NCI-H1105 treated with DMSO at 0.1 percent for 48 hours (cell line): ENCODE measurements around the gene PGRMC1.
"Not testable (repeated sequence)": the region's sequence is repeated elsewhere in the genome, so short reads cannot be mapped to it uniquely, and the experiment has no call there.

ENCODE experiments used
- DNase-seq: peaks from one replicate; lab custom pipeline; 2025; lab: John Stamatoyannopoulos, UW

Gene PGRMC1

DNA sequence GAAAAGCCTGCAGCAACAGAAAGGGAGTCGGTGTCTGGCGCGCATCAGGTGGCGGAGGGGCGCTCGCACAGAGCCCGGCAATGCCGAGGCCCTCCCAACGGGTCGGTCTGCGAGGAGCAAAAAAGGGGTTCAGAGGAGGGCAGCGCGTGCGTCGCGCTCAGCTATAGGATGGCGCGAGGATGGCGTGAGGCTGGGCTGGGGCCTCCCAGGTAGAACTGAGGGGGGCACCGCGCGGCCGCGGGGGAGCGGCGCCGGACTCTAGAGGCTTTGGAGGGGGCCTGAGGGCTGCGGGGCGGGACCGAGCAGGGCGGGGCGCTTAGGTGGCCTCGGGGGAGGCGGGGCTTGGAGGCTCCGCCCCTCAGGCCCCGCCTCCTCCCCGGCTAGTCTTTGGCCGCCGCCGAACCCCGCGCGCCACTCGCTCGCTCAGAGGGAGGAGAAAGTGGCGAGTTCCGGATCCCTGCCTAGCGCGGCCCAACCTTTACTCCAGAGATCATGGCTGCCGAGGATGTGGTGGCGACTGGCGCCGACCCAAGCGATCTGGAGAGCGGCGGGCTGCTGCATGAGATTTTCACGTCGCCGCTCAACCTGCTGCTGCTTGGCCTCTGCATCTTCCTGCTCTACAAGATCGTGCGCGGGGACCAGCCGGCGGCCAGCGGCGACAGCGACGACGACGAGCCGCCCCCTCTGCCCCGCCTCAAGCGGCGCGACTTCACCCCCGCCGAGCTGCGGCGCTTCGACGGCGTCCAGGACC, at the start of gene PGRMC1:
TSS of gene PGRMC1 (plus strand) at position 414 of the 751 bp plus-strand sequence. CDS start at position 493, 79 bp downstream.
- peak; percentile 67 for DNase-seq

DNA sequence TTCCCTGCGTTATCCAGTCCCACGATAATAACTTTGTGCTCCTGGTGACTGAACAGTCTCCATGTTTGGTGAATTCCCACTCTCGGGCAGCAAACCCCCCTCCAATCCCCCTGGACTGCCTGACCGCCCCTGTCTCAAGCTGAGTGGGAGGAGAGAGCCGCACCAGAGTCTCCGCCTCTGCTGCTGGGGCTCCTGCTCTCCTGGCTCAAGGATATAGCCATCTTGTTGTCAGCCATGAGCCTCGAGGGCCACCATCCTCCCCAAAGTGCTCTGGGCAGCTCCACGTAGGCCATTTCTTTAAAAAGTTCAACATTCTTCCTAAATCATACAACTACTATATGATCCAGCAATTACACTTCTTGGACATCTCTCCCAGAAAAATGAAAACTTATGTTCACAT, 49.3 kb upstream of the PGRMC1 start:
- DNase-seq = no peak

DNA sequence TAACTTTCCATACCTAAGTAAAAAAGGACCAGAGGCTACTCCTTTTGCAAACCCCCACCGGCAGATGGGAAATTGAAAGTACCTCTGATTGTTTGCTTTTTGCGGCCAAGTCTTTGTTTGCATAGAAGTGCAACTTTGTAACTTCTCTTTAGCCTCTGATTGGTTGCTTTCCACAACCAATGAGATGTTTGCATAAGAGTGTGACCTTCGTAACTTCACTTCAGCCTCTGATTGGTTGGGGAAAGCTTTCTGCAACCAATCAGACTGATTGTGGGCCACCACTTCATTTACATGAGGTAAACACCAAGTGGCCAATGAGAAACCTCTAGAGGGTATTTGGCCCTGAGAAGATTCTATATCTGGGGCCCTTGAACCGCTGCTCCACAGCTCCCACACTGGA, 48.8 kb upstream of the PGRMC1 start:
- no peak for DNase-seq

GRCh38 chrX:119189115-119189514, 47.0 kb upstream of the PGRMC1 start:
- no peak for DNase-seq

GRCh38 chrX:119189595-119189994, 46.5 kb upstream of the PGRMC1 start:
- no peak for DNase-seq

DNA sequence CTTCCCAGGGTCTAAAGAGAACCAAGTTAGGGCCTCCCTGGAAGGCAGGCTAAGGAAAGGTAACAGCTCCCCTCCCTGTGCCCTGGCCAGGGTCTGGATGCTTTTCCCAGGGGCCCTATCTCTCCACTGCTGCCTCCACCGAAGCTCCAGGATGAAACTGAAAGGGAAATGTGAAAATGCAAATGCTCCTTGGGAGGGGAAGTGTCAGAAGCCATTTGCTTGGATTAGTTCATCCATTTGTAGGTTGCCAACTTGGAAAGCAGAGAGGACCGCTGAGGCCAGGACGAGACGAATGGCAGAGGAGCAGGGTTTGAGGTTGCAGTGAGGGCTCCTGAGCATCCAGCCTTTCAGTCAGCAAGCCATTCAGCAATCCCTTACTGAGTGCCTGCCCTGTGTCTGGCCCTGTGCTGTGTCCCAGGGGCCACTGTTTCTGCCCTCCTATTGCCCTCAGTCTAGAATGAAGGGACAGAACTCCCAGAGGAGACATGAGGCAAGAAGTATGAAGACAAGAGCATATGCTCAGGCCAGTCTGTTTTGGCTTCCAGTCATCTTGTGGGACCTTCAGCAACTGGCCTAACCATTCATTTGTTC, 45.9 kb upstream of the PGRMC1 start:
- no peak for DNase-seq

DNA sequence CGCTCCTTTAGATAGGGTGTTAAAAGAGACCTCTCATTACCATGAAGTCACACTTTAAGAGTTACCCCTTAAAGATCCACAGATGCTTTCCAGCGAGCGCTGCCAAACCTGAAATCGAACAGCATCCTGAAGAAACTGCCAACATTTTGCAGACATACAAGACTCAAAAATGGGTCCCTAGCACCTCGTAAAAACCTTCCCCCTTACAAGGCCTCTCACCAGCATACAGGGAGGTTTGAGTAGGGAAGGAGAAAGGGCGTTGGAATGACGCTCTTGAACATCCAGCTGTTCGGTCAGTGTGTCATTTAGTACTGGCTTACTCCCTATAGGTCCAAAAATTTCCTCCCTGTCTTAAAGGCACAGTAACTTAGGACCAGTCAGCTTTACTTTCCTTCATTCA, 45.3 kb upstream of the PGRMC1 start:
- no peak for DNase-seq

DNA sequence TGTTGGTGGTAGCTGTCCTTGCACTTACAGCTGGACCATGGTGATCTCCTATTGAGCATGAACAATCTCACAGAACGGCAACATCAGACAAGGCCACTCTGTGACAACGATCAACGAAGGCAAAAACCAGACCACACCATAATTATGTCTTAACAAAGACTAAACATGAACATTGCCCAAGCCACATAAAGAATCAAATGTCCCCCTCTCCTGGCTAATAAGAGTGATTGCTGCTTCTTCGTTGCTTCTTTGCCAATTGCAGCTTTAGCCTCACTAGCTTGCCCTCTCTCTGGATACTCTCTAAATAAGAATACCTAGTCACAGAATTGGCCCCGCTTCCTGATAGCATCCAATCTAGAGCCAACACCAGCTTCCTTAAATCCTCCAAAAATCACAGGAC, 41.5 kb upstream of the PGRMC1 start:
- DNase-seq = peak; percentile 18

DNA sequence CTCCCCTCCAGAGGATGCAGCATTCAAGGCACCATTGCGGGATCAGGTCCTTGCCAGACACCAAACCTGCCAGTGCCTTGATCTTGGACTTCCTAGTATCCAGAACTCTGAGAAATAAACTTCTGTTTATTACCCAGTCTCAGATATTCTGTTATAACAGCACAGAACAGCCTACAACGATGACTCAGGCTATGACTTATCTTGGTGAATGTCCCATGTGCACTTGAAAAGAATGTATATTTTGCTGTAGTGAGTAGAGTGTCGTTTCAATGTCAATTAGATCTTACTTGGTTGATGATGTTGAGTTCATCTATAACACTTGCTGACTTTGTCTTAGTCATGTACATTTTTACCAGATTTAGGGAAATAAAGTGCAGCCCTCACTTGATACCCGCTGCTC, 34.5 kb upstream of the PGRMC1 start:
- no peak for DNase-seq

GRCh38 chrX:119206203-119206602, 29.9 kb upstream of the PGRMC1 start:
- no peak for DNase-seq

DNA sequence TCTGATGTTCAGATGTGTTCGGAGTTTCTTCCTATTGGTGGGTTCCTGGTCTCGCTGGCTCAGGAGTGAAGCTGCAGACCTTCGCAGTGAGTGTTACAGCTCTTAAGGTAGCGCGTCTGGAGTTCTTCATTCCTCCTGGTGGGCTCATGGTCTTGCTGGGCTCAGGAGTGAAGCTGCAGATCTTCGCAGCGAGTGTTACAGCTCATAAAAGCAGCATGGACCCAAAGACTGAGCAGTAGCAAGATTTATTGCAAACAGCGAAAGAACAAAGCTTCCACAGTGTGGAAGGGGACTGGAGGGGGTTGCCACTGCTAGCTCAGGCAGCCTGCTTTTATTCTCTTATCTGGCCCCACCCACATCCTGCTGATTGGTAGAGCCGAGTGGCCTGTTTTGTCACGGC, 28.6 kb upstream of the PGRMC1 start:
- not testable (repeated sequence) for DNase-seq

DNA sequence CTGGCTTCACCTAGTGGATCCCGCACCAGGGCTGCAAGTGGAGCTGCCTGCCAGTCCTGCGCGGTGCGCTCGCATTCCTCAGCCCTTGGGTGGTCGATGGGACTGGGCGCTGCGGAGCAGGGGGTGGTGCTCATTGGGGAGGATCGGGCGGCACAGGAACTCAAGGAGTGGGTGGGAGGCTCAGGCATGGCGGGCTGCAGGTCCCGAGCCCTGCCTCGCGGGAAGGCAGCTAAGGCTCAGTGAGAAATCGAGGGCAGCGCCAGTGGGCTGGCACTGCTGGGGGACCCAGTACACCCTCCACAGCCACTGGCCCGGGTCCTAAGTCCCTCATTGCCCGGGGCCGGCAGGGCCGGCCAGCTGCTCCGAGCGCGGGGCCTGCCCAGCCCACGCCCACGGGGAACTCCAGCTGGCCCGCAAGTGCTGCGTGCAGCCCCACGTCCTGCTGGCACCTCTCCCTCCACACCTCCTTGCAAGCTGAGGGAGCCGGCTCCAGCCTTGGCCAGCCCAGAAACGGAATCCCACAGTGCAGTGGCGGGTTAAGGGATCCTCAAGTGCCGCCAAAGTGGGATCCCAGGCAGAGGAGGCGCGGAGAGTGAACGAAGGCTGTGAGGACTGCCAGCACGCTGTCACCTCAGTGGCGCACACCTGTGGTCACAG, 27.6 kb upstream of the PGRMC1 start:
- DNase-seq = no peak

DNA sequence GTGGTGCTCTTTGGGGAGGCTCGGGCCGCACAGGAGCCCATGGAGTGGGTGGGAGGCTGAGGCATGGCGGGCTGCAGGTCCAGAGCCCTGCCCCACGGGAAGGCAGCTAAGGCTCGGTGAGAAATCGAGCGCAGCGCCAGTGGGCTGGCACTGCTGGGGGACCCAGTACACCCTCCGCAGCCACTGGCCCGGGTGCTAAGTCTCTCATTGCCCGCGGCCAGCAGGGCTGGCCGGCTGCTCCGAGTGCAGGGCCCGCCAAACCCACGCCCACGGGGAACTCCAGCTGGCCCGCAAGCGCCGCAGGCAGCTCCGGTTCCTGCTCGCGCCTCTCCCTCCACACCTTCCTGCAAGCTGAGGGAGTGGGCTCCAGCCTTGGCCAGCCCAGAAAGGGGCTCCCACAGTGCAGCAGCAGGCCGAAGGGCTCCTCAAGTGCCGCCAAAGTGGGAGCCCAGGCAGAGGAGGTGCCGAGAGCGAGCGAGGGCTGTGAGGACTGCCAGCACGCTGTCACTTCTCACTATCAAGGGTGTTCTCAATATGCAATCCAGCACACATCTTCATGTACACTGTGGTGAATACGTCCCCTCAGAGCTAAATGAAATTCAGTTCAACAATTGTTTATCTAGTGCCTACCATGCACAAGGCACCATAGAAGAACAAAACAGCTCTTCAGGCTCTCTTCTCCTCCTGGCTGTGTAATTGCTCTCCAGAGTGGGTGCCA, 25.0 kb upstream of the PGRMC1 start:
- not testable (repeated sequence) for DNase-seq

DNA sequence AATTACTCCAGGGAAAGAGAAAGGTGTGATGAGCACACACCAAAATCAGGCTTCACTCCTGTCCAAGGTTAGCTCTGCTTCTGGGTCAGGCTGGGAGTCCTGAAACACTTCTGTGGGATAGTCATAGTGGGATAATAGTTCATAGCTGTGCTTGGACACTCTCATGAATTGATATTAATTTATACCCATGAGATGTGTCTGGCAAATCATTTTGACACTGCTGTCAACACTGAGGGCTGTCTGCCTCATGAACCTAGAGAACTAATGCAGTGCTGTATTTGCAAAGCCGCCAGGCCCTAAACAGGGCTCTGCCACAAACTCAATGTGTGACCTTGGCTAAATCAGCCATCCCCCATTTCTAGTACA, 24.5 kb upstream of the PGRMC1 start:
- no peak for DNase-seq

DNA sequence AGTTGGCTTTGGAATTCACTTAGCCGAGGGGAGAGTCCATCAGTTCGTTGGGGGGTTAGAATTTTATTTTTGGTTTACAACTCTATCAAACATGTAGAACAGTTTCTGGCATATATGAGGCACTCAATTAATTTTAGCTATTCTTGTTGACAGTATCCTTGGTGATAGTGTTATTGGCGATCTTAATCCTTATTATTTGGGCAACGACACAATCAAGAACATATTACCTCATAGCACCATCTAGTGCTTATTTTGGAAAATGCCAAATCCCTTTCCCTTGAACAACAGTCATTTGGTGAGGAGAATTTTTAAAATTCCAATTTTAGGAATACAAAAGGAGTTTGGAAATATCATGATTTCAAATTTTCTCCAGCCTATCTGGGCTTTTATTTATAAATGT, 17.9 kb upstream of the PGRMC1 start:
- DNase-seq = peak; percentile 34

GRCh38 chrX:119222932-119223331, 13.2 kb upstream of the PGRMC1 start:
- no peak for DNase-seq

- DNase-seq = no peak
Observed at GRCh38 chrX:119223783-119224182, 12.3 kb upstream of the PGRMC1 start.

DNA sequence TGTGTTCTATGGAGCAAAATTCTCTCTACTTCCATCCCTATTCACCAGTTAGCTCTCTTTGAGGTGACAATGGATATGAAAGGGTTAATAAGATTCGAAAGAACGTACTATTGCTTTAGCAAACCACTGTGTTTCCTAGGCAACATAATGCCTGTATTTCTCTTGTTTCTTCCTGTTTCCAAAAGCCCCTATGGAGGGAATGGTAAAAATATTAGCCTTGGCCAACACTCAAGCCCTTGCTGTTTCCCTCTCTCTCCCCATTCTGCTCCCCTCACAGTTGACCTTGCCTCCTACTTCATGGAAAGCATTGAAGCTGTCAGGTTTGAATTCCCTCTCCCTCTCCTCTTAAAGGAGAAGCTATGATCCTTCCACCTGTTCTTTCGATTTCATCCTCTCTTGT, 9.6 kb upstream of the PGRMC1 start:
- no peak for DNase-seq

DNA sequence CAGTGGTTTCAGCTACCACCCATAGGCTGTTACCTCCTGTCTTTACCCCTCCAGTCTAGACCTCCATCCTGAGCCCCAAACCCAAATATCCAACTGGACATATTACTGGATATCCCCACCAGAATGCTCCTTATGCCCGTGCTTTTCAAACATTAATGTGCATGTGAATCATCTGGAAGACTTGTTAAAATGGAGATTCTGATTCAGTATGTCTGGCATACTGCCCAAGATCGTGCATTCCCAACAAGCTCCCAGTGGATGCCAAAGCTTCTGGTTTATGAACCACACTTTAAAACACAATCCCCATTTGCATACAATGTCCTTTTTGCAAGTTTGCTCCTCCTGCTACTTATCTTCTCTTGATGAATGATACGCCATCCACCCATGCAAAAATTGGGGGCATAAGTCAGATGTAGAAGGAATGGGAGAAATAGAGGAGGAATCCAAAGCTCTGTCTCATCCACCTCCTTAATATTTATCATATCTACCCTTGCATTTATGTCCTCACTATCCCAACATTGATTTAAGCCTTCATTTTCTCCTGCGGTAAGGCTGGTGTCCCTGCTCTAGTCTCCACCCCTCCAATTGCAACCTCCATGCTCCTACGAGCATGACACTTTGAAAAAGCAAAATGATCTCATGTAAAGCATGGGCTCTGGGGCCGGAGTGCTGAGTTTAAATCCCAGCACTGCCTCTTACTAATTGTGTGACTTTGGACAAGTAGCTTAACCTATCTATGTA, 7.4 kb upstream of the PGRMC1 start:
- no peak for DNase-seq

DNA sequence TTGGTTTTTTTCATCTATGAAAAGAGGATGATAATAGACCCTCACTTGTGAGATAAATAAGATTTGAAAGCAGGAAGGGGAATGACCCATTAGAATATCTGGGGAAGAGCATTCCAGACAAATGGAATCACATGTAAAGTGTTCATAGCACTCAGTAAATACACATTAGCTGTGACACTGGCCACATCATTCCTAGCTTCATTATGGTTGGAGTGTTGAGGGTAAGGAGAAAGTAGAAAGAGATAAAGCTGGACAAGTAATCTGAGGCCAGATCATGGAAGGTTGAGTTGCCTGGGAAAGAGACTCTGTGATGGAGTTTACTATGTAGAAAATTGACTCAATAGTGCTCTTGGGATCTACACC, 6.9 kb upstream of the PGRMC1 start:
- no peak for DNase-seq

- no peak for DNase-seq
Observed at GRCh38 chrX:119230850-119231249, 5.2 kb upstream of the PGRMC1 start.

DNA sequence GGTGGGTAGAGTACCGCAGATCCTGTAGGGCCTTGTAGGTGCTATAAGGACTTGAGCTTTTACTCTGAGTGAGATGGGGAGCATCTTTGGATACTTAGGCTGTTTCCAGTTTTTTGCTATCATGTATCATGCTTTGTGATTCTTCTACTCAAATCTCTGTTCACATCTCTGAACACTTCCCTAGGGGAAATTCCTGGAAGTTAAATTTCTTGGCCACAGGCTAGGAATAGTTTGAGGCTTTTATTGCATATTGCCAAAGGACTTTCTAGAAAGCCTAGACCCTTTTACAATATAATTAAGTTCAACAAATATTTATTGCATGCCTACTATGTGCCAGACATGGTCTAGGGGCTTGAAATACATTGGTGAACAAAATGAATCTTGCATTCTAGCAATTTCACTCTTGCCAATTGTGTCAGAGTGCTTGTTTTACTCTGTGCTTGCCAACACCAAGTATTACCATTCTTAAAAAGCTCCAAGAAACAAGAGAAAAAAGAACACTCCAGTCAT, 4.1 kb upstream of the PGRMC1 start:
- DNase-seq = no peak
